SH-SY5Y (cell line): ENCODE data around the gene NR3C1.

ENCODE experiments used
- GATA2 ChIP-seq: IDR thresholded peaks from 2 replicates; pipeline ENCODE4 v1.6.1; 2011; ENCODE audit warnings: mild to moderate bottlenecking, low read depth, low read length
- GATA3 ChIP-seq: IDR thresholded peaks from 2 replicates; pipeline ENCODE4 v1.6.1; 2011; ENCODE audit warnings: low read depth, mild to moderate bottlenecking, low read length, moderate library complexity

The NR3C1 gene

GRCh38 chr5:143347698-143348344 lies 55.7 kb downstream of the NR3C1 start:
- TF ChIP-seq GATA2, result no peak
- no peak for TF ChIP-seq GATA3

GRCh38 chr5:143347046-143347445 lies 56.4 kb downstream of the NR3C1 start:
- TF ChIP-seq GATA3, result no peak
- TF ChIP-seq GATA2, result no peak

GRCh38 chr5:143345671-143346440 lies 57.6 kb downstream of the NR3C1 start:
- TF ChIP-seq GATA2 (no peak; the same call in 1 of the 2 replicates), GATA3 (no peak)

GRCh38 chr5:143343042-143343441 lies 60.4 kb downstream of the NR3C1 start:
- no peak for TF ChIP-seq GATA2
- TF ChIP-seq GATA3, result no peak

GRCh38 chr5:143342607-143343006 lies 60.9 kb downstream of the NR3C1 start:
- TF ChIP-seq GATA3, result no peak
- no peak for TF ChIP-seq GATA2

GRCh38 chr5:143341807-143342570 lies 61.5 kb downstream of the NR3C1 start:
- TF ChIP-seq GATA3, result no peak
- no peak for TF ChIP-seq GATA2

GRCh38 chr5:143340891-143341685 lies 62.4 kb downstream of the NR3C1 start:
- TF ChIP-seq GATA3 (no peak), GATA2 (no peak)

- TF ChIP-seq GATA2 (no peak), GATA3 (no peak)
Observed at GRCh38 chr5:143338658-143339366, 64.7 kb downstream of the NR3C1 start.

- TF ChIP-seq GATA3 (no peak), GATA2 (no peak)
Observed at GRCh38 chr5:143337946-143338345, 65.5 kb downstream of the NR3C1 start.

GRCh38 chr5:143336485-143336884 lies 67.0 kb downstream of the NR3C1 start:
- TF ChIP-seq GATA3 (no peak), GATA2 (no peak)

- TF ChIP-seq GATA3 (no peak), GATA2 (no peak)
Observed at GRCh38 chr5:143334903-143335302, 68.6 kb downstream of the NR3C1 start.

GRCh38 chr5:143331956-143332355 lies 71.5 kb downstream of the NR3C1 start:
- TF ChIP-seq GATA3 (no peak), GATA2 (no peak)

GRCh38 chr5:143329843-143330242 lies 73.6 kb downstream of the NR3C1 start:
- TF ChIP-seq GATA3, result no peak
- TF ChIP-seq GATA2, result no peak
